NCI-H2107 treated with DMSO at 0.1 percent for 48 hours (cell line): ENCODE results near the gene B3GAT3.
"Not testable (repeated sequence)": the region's sequence is repeated elsewhere in the genome, so short reads cannot be mapped to it uniquely, and the experiment has no call there.

Experiments
- DNase-seq: peaks from one replicate; lab custom pipeline; 2025; ENCODE audit not compliant: unreplicated experiment; lab: John Stamatoyannopoulos, UW

Gene B3GAT3

DNA sequence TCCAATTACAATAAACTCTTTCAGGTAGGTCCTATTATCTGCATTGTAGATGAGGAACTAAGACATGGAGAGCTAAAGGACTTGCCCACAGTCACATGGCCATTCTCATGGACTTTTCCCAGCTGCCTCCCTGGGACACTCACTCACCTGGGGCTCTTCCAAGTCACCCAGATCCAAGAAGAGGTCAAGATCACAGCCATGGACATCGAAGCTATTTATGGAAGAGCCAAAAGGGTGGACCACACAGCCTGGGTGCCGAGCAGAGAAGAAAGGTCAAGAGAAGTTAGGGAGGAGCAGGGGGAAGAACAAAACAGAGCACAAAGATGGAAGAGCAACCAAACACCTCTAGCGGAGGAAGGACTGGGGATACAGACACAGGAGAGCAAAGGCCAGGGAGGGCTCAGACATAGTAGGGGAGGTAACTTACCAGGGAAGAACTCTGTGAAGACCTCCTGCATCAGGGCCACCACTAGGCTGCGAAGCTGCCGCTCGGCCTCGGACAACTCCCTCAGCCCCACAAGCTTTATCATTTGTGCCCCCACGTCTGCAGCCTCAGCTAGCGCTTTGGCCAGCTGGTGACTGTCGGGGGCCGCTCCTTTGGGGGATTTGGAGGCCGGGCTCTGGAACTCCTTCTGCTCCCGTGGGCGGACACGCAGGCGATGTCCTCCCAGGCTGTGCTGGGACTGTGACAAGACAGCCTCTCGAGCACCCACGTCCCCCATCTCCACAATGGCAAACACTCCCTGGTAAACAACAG, 40.6 kb downstream of the B3GAT3 start:
- DNase-seq, result no peak

- DNase-seq, result no peak
Measured at GRCh38 chr11:62579252-62579651, 42.5 kb downstream of the B3GAT3 start.

DNA sequence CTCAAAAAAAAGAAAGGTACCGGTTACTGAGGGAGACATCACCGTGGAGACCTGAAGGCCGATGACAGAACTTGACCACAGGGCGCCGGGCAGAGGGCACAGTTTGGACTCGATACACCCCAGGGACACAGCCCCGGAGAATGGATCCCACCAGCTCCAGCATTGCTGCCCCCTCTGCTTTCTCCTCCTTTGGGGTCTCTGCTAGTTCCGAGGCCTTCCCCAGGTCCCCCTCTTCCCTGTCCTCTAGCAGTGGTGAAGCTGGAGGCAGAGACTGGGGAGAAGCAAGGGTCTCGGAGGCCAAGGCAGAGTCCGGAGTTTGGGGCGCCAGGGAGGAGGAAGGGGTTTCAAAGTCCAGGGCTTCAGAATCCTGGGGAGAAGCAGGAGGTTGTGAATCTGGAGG, 43.2 kb downstream of the B3GAT3 start:
- no peak for DNase-seq

- DNase-seq, result no peak
Measured at GRCh38 chr11:62577046-62577714, 44.6 kb downstream of the B3GAT3 start.

DNA sequence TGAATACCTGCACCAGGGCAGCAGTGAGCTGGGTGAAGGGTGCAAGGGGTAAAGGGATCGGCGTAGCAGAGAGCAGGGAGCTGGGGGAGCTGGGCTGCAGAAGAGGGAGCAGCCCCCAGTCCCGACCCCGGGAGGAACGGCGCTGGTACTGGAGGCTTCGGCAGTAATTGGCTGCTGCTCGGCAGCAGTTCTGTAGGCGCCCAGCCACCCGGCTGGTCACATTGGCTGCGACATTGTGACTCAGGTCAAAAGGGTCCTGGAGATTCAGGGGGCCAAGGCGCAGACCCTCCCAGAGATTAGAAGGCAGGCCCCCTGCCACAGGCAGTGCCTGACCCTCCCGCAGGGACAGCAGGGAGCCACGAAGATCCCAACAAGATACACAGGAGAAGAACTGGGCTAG, 45.9 kb downstream of the B3GAT3 start:
- no peak for DNase-seq

- no peak for DNase-seq
Measured at GRCh38 chr11:62575156-62575555, 46.6 kb downstream of the B3GAT3 start.

GRCh38 chr11:62574363-62575071, 47.3 kb downstream of the B3GAT3 start:
- no peak for DNase-seq

DNA sequence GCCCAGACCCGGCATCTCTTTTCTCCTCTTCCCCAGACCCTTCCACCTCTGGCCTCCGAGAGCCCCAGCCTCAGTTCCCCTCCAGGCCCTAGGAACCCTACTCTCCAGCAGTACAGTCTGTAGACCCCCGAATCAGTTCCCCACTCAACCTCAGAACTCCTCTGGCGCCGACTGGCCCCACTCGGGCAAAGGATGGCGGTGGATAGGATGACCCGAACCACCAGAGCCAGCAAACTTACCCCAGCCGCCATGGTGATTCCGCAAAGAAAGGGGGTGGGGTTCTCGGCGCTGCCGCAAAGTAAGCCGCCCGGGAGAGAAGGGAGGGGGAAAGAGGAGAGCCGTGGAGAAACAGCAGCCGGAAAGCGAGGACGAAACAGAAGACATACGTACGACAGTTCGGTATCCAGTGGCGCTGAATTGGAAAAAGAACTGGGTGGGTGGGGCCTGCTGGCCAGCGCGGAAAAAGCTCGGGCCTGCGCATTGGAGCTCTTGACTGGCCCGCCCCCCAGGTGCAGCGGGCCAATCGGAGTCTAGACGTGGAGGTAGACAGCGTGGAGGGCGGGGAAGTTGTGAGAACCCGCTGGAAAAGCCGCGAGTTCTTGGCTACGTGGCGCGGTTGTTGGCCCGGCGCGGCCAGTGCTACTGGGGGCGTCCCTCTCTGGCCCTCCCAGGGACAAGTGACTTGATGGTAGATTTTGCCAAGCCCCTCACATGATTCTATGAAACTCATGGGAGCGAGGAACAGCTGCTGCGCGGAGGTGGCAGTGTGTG, 48.0 kb downstream of the B3GAT3 start, which contains the start of gene EEF1G:
EEF1G (minus strand) TSS at position 300 of the 771 bp plus-strand sequence; CDS start at position 251, 49 bp downstream.
- DNase-seq, result peak; percentile 99

GRCh38 chr11:62573006-62573591, 48.7 kb downstream of the B3GAT3 start:
- no peak for DNase-seq

DNA sequence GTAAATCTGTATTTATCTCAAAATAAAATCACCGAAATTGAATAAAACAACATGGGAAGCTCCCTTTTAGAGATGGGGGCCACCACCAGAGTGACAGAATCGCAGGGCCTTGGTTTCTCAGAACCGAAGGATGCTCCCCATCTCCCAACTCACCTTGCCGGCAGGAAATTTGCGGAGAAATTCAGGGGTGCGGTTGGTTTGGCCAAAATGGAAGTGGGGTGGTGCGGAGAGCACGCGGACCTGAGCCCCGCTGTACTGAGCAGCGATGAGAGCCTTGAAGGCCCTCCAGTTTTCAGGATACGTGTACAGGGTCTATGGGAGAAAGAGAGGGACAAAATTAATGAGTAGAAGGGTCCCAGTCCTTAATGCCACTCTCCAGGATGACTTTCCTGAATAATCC, 49.4 kb downstream of the B3GAT3 start:
- DNase-seq, result no peak

DNA sequence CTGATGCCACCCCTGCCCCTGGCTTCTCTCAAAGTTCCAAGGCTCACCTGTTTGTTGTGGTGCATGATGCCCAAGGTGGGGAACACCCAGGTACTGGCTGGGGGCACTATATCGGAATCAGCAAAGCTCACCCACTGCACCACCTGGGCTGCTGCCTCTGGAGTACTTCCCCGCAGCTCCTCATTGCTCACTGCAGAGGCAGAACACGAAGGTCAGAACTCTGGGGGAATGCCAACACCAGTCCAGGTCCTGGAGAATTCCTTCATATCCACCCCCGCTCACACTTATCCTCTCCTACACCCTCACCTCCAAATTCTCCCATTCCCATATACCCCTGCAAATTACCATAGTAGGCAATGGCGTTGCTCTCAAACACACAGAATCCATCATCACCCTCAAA, 50.3 kb downstream of the B3GAT3 start:
- DNase-seq, result not testable (repeated sequence)

- not testable (repeated sequence) for DNase-seq
Measured at GRCh38 chr11:62570903-62571302, 50.9 kb downstream of the B3GAT3 start.

GRCh38 chr11:62569611-62570010, 52.2 kb downstream of the B3GAT3 start:
- DNase-seq, result no peak

GRCh38 chr11:62567018-62567633, 54.7 kb downstream of the B3GAT3 start:
- no peak for DNase-seq

DNA sequence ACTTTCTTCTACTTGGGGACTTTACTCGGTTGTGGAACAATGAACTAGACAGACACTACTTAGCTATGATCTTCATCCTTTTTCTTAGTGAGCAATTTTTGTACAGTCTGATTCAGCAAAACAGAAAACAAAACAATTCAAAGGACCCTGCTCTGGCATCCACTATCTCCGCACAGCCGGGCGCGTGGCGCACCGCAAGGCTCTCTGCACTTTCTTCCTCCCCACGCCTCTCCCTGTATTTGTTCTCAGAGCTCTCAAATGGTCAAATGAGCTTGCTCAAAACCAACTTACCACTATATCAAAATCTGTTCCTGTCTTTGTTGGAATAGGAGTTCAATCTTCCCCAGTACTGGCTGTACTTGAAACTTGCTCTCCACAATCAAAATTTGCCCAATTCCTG, 55.5 kb downstream of the B3GAT3 start:
- DNase-seq, result no peak
